Stomach (tissue), 4 donors: ENCODE results near the gene PRKRIP1.

Source experiments
- CTCF ChIP-seq, 7 experiments: fragments of 450-650 bp in 4 of 7; fragments of 200-600 bp in 3 of 7; sonication (generic) in 3 of 7; IDR thresholded peaks; one replicate each; pipeline ENCODE4 v1.5.1; 2016 to 2019; ENCODE audit warnings: antibody characterized with exemption in 7 of 7, control low read depth in 2 of 7, mild to moderate bottlenecking in 1 of 7
- POLR2AphosphoS5 ChIP-seq, 3 donors: sonication (generic); formaldehyde crosslinking; IDR thresholded peaks; one replicate each; pipeline ENCODE4 v1.6.1; 2016; ENCODE audit warnings: antibody characterized with exemption in 3 of 3

GRCh38 chr7:102469972-102470825 is 74.0 kb downstream of the PRKRIP1 start:
- TF ChIP-seq CTCF (IDR thresholded peaks at IDR 0.05) (no peak), POLR2AphosphoS5 (IDR thresholded peaks at IDR 0.05) (peak in 1 of 3 donors; percentile 77)
